ENCODE results near the gene SEMA3D. TPM values are rescaled to one million over a fixed set of nuclear protein-coding genes. Genes with fewer than 3 reads are reported as not detected.
A peak's percentile ranks its signal among the peaks of the same experiment; 100 is the strongest.

Gene SEMA3D
- total RNA-seq, 1 experiment from 2014 or later: 5.5 TPM

GRCh38 chr7:85204496-85204895 is 17.6 kb upstream of the SEMA3D start:
- DNase-seq: no peak
- no peaks in the 10 kb centered on the region; the same call in 1 of the 2 replicates for H3K9me3 ChIP-seq (replicated peaks)
- no peaks in the 10 kb centered on the region for H3K36me3 ChIP-seq
- no peak overlapping the region for H3K4me3 ChIP-seq
- no peak overlapping the region for H3K27ac ChIP-seq
- no peaks in the 10 kb centered on the region for H3K4me1 ChIP-seq
- H3K27me3 ChIP-seq: no peaks in the 10 kb centered on the region

- H3K27me3 ChIP-seq: no peaks in the 10 kb centered on the region
- no peaks in the 10 kb centered on the region for H3K4me1 ChIP-seq
- no peak overlapping the region for H3K27ac ChIP-seq
- H3K36me3 ChIP-seq: no peaks in the 10 kb centered on the region
- no peak for DNase-seq
- no peak overlapping the region for H3K4me3 ChIP-seq
- H3K9me3 ChIP-seq (replicated peaks): peaks cover 2% of the 10 kb centered on the region; the same call in 1 of the 2 replicates
Measured at GRCh38 chr7:85204061-85204460, 17.2 kb upstream of the SEMA3D start.

DNA sequence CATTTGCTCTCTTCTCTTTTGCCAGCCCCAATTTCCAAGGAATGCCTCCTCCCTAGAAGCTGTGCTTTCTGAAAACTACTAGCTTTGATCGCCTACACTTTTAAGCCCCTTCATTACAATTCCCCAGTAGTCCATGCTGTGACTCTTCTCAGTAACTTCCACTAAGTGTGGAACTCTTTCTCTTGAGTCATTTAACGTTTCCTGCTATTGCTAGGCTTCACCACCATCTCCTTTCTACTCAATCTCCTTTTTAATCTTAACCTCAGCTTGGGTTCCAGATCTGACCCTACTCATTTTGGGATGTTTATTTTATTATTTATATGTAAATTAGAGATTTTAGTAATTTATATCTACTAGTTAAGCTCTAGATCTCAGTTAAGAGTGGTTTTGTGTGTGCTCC is 14.4 kb upstream of the SEMA3D start:
- Histone ChIP-seq H3K4me1 (no peaks in the 10 kb centered on the region), H3K4me3 (no peak overlapping the region), H3K27me3 (no peaks in the 10 kb centered on the region), H3K9me3 (replicated peaks) (peaks cover 3% of the 10 kb centered on the region; the same call in 1 of the 2 replicates), H3K36me3 (no peaks in the 10 kb centered on the region), H3K27ac (no peak overlapping the region)
- no peak for DNase-seq

DNA sequence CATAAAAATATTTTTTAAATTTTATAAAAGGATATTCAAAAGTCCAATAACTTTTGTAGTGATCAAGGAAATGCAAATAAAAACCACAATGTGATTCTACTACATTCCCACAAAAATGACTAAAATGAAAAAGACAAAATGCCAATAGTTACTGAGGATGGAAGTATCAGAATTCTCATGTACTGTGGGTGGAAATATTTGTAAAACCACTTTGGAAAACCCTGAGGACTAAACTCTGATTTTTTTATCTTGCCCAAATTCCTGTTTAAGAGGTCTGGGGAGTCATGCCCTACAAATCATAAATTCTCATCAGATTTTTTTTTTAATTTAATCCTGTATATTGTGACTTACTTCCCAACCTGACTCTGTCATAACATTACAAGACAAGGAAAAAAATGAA is 9.8 kb upstream of the SEMA3D start:
- Histone ChIP-seq H3K9me3 (replicated peaks) (peaks cover 3% of the 10 kb centered on the region; the same call in 1 of the 2 replicates), H3K4me1 (no peaks in the 10 kb centered on the region)

GRCh38 chr7:85191383-85191782 is 4.5 kb upstream of the SEMA3D start:
- Histone ChIP-seq H3K27me3 (no peaks in the 10 kb centered on the region), H3K27ac (no peak overlapping the region), H3K36me3 (no peaks in the 10 kb centered on the region), H3K4me1 (peaks cover 12% of the 10 kb centered on the region), H3K4me3 (no peak overlapping the region), H3K9me3 (replicated peaks) (no peaks in the 10 kb centered on the region)
- DNase-seq: peak in 1 of 2 experiments; percentile 42

More for the DNA sequence above, 9.8 kb upstream of the SEMA3D start:
- no peak overlapping the region for H3K27ac ChIP-seq
- H3K4me3 ChIP-seq: no peak overlapping the region
- no peaks in the 10 kb centered on the region for H3K36me3 ChIP-seq
- no peak for DNase-seq
- no peaks in the 10 kb centered on the region for H3K27me3 ChIP-seq

- H3K27ac ChIP-seq: peak overlapping the region; percentile 55
- peaks cover 9% of the 10 kb centered on the region; the same call in 1 of the 2 replicates for H3K4me1 ChIP-seq
- peak; percentile 78 to 84 for DNase-seq
- H3K9me3 ChIP-seq (replicated peaks): no peaks in the 10 kb centered on the region
- H3K4me3 ChIP-seq: peak overlapping the region; percentile 66
- H3K36me3 ChIP-seq: no peaks in the 10 kb centered on the region
- no peaks in the 10 kb centered on the region for H3K27me3 ChIP-seq
Measured at GRCh38 chr7:85186083-85186520, 754 bp downstream of the SEMA3D start.

DNA sequence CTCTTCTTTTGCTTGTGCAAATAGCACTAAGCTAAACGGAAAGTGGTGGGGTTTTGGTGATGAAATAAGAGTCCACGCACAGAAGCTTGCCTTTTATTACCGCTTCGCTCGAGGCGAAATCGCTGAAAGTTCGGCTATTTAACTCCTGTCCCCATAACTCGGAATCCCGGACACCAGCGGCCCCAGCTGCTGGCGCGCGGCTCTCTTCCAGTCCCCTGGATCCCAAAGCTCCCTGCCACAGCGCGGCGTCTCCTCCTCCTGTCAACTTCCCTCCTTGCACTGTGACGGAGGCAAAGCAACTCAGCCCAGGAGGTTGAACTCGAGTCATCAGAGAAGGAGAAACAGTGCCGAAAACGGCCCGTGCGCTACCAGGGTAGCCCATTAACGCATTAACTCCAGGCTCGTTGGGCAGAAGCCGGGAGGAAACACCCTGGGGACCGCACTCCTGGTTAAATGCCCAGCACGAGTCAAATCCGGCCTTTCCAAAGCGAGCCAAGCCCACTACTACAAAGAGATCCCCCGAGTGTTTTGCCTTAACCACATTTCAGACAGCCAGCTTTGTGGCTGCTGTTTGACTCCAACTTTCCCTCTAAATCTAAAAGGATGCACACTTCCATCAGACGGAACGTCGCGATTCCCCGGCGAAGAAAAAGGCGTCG is 1.3 kb downstream of the SEMA3D start:
- H3K27me3 ChIP-seq: no peaks in the 10 kb centered on the region
- H3K4me1 ChIP-seq: 0 out of 2 replicates have a peak, but pooled peaks cover 8% of the 10 kb centered on the region
- peak; percentile 80 to 87 for DNase-seq
- H3K4me3 ChIP-seq: peak overlapping the region; percentile 66
- peak overlapping the region; percentile 55 for H3K27ac ChIP-seq
- no peaks in the 10 kb centered on the region for H3K36me3 ChIP-seq
- peaks cover 2% of the 10 kb centered on the region; the same call in 1 of the 2 replicates for H3K9me3 ChIP-seq (replicated peaks)

GRCh38 chr7:85184599-85185423 is 2.0 kb downstream of the SEMA3D start:
- Histone ChIP-seq H3K4me3 (peak overlapping the region; percentile 66), H3K4me1 (0 out of 2 replicates have a peak, but pooled peaks cover 8% of the 10 kb centered on the region), H3K27ac (peak overlapping the region; percentile 55; the same call in 1 of the 2 replicates), H3K36me3 (no peaks in the 10 kb centered on the region), H3K9me3 (replicated peaks) (peaks cover 5% of the 10 kb centered on the region; the same call in 1 of the 2 replicates), H3K27me3 (no peaks in the 10 kb centered on the region)
- DNase-seq: peak; percentile 64 to 65

- Histone ChIP-seq H3K36me3 (no peaks in the 10 kb centered on the region), H3K4me3 (no peak overlapping the region), H3K9me3 (replicated peaks) (peaks cover 5% of the 10 kb centered on the region; the same call in 1 of the 2 replicates), H3K4me1 (0 out of 2 replicates have a peak, but pooled peaks cover 8% of the 10 kb centered on the region), H3K27ac (no peak overlapping the region), H3K27me3 (no peaks in the 10 kb centered on the region)
- no peak for DNase-seq
Measured at GRCh38 chr7:85183296-85183695, 3.6 kb downstream of the SEMA3D start.

DNA sequence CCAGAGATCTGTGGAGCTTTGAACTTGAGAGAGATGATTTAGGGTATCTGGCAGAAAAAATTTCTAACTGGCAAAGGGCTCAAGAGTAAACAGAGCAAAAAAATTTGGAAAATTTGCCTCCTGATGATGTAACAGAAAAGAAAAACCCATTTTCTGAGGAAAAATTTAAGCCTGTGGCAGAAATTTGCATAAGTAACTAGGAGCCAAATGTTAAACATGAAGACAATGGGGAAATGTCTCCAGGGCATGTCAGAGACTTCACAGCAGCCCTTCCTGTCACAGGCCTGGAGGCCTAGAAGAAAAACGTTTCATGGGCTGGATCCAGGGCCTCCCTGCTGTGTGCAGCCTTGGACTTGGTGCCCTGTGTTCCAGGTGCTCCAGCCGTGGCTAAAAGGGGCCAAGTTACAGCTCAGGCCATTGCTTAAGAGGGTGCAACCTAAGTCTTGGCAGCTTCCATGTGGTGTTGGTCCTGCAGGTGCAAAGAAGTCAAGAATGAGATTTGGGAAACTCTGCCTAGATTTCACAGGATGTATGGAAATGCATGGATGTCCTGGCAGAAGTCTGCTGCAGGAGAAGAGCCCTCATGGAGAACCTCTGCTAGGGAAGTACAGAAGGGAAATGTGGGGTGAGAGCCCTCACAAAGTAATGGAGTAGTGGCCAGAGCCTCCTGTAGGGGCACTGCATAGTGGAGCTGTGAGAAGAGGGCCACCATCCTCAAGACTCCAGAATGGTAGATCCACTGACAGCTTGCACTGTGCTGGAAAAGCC is 8.1 kb downstream of the SEMA3D start:
- DNase-seq: peak in 1 of 2 experiments; percentile 5
- Histone ChIP-seq H3K27me3 (no peaks in the 10 kb centered on the region), H3K27ac (no peak overlapping the region), H3K9me3 (replicated peaks) (peaks cover 7% of the 10 kb centered on the region; the same call in 1 of the 2 replicates), H3K36me3 (no peaks in the 10 kb centered on the region), H3K4me1 (peaks cover 8% of the 10 kb centered on the region), H3K4me3 (no peak overlapping the region)

DNA sequence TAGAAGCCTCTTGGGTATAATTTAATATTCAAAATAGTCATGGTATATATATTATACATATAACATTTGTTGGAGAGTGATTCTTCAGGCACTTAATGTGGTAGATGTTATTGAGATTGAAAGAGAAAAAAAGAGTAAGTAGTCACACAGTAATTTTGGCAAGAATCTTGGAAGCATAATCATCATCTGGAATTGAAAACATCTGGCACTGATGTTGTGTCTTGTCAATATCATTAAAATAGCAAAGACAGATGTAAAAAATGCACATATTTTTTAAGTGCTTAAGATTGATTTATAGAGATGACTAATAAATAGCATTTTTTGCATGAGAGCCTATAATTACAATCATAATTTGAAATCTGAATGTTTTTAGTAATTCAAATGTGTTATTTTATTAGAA is 9.5 kb downstream of the SEMA3D start:
- Histone ChIP-seq H3K27ac (no peak overlapping the region), H3K27me3 (no peaks in the 10 kb centered on the region), H3K9me3 (replicated peaks) (peaks cover 7% of the 10 kb centered on the region; the same call in 1 of the 2 replicates)

DNA sequence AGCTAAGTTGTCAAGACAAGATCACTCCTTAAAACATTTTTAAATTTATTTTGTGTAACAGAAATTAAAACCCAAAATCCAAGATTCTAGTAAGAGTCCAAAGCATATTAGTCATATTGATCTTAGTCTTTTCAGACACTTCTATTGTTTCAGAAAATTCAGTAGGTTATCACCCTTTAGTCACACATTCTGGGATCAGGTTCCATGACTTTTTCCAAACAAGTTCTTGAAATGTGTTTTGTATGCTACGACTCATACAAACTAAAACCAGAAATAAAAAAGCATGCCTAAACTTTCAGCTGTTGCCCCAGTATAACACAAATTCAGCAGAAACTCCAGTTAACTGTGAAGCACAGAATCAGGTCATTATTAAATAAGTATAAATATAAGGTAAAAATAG is 10.7 kb downstream of the SEMA3D start:
- Histone ChIP-seq H3K36me3 (no peaks in the 10 kb centered on the region), H3K4me3 (no peak overlapping the region), H3K27me3 (no peaks in the 10 kb centered on the region), H3K27ac (peak overlapping the region; percentile 29), H3K9me3 (replicated peaks) (peaks cover 7% of the 10 kb centered on the region; the same call in 1 of the 2 replicates), H3K4me1 (peaks cover 8% of the 10 kb centered on the region)
- DNase-seq: peak in 1 of 2 experiments; percentile 35

More for the DNA sequence above, 9.5 kb downstream of the SEMA3D start:
- H3K4me1 ChIP-seq: peaks cover 8% of the 10 kb centered on the region
- no peak for DNase-seq
- no peaks in the 10 kb centered on the region for H3K36me3 ChIP-seq
- H3K4me3 ChIP-seq: no peak overlapping the region

DNA sequence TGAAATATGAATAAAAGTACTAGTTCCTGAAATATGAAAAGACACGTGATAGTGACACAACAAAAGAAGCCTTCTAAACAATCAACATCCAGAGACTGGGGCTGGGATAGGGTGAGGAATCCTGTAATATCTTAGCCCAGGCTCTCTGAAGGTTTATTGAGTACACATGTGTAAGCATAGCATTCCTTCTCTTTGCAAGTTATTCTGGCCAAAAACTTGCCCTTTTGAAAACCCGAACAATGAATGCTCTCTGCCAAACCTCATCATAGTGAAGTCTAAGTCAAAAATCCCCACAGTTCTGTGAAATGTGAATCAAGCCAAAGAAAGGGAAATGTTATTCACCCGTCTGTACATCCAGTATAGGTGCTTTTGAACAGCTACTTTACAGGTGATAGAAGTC is 11.6 kb downstream of the SEMA3D start:
- no peak overlapping the region for H3K4me3 ChIP-seq
- no peak for DNase-seq
- no peak overlapping the region for H3K27ac ChIP-seq
- no peaks in the 10 kb centered on the region for H3K36me3 ChIP-seq
- peaks cover 8% of the 10 kb centered on the region for H3K4me1 ChIP-seq
- H3K9me3 ChIP-seq (replicated peaks): 0 out of 2 replicates have a peak, but pooled peaks cover 4% of the 10 kb centered on the region
- H3K27me3 ChIP-seq: no peaks in the 10 kb centered on the region

DNA sequence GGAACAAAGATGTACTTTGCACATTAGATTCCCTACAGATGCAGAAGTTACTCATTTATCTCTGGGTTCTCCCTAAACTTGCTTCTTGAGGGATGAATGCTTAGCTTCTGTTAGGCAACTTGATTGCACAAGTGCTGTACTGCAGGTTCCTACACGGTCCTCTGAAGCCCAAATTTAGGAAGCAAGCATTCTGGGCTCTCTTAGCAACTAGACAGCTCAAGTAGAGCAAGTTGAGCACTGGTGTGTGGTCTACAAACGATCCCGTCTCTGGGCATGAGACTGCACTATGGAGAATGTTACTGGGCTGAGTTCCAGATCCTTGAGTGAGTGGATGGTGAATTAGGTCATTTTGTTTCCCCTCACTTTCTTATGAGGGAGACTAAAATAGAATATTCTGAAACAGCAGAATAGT is 14.3 kb downstream of the SEMA3D start:
- Histone ChIP-seq H3K9me3 (replicated peaks) (0 out of 2 replicates have a peak, but pooled peaks cover 2% of the 10 kb centered on the region), H3K36me3 (no peaks in the 10 kb centered on the region), H3K4me3 (no peak overlapping the region), H3K4me1 (peaks cover 8% of the 10 kb centered on the region), H3K27me3 (no peaks in the 10 kb centered on the region), H3K27ac (no peak overlapping the region)
- peak in 1 of 2 experiments; percentile 35 for DNase-seq

Data from SJCRH30 (cell line).